Activated CD8-positive, alpha-beta T cell treated with anti-CD3 and anti-CD28 coated beads for 36 hours (primary cell): ENCODE data around the gene MTARC1. TPM values are rescaled to one million over a fixed set of nuclear protein-coding genes. Genes with fewer than 3 reads are reported as not detected.
A peak's percentile ranks its signal among the peaks of the same experiment; 100 is the strongest.

Experiments
- ATAC-seq: fragments of 200-7000 bp; cut with Tn5 transposase; one replicate; pipeline ENCODE4 v1.10.0; 2021; ENCODE audit warnings: mild to moderate bottlenecking, moderate library complexity
- CTCF ChIA-PET: fragments of 350-600 bp; sonication (Branson Sonifier 250); formaldehyde crosslinking; loops from one replicate; lab custom pipeline; 2021; ENCODE audit warnings: antibody characterized with exemption; lab: Charles Lee
- POLR2A ChIA-PET: fragments of 350-600 bp; sonication (Branson Sonifier 250); formaldehyde crosslinking; loops from one replicate; lab custom pipeline; 2021; ENCODE audit warnings: antibody characterized with exemption; lab: Charles Lee
- DNase-seq: peaks from one replicate; pipeline ENCODE4 v3.0.0-alpha.2; 2020
- H3K27ac Mint-ChIP-seq: one replicate; pipeline ENCODE4 v1.8.0; 2021; ENCODE audit warnings: mild to moderate bottlenecking, mixed read lengths
- H3K27me3 Mint-ChIP-seq: one replicate; pipeline ENCODE4 v1.8.0; 2021; ENCODE audit warnings: mixed read lengths
- H3K36me3 Mint-ChIP-seq: one replicate; pipeline ENCODE4 v1.8.0; 2021; ENCODE audit warnings: low read depth, mixed read lengths
- H3K4me1 Mint-ChIP-seq: one replicate; pipeline ENCODE4 v1.8.0; 2021; ENCODE audit warnings: low read depth, mixed read lengths
- H3K4me3 Mint-ChIP-seq: one replicate; pipeline ENCODE4 v1.8.0; 2021; ENCODE audit warnings: mild to moderate bottlenecking, moderate library complexity, mixed read lengths
- H3K9me3 Mint-ChIP-seq: one replicate; pipeline ENCODE4 v1.8.0; 2021; ENCODE audit warnings: mixed read lengths
- intact Hi-C: fragments of 100-400 bp; cut with micrococcal nuclease; formaldehyde crosslinking; loops from one replicate; pipeline ENCODE4 v1.10.0; 2022
- total RNA-seq, 2 experiments: library from RNA; stranded (reverse); gene quantifications; one replicate each; pipeline ENCODE4 v1.2.3, GENCODE V29; 2021
- TF ChIP-seq, protein P1 (sequence below): fragments of 200-600 bp; IDR thresholded peaks from one replicate; pipeline ENCODE4 v1.8.0; 2022; ENCODE audit warnings: antibody characterized with exemption, mild to moderate bottlenecking

Gene MTARC1
- total RNA-seq, 2 experiments from 2014 or later: not detected

DNA sequence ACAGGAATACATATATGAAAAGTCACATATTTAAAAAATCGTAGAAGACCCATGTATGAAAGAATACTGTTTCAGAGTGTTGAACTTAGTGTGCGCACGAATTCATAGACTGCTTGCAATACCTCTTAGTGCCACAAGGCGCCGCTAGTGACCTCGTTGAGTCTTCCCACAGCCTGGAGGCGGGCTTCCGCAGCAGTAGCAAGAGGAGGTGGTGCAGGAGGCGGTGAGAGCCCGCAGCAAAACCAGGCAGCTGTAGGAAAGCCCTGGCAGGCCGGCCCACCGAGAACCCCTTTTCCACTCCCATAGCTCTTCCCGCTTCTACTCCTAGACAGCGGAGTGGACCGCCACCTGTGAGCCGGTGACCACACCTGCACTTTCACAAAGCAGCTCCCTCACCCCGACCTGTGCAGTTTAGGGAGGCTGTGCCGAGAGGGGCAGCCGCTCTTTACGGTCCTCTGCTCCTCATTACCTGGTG, 23.5 kb downstream of the MTARC1 start:
- Mint-ChIP-seq H3K9me3 (no peaks in the 10 kb centered on the region), H3K27me3 (peaks cover 10% of the 10 kb centered on the region)
- peak; percentile 84 for DNase-seq

DNA sequence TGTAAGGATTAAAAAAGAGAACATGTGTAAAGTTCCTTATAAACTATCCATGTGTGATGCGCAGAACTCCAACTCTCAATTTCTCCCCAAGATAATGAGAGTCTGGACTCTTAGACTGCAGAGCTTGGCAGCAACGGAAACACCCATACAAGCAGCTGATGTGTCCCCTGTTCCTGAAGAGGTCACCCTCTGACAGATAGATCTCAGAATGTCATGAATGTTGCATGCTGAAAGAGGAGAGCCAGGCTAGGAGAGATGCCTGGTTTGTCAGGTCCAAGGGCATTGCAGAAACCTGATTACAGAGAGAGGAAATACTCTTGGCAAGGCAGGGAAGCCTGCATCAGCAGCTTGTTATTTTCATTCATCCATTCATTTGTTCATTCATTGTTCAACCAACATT, 24.2 kb downstream of the MTARC1 start:
- ChIA-PET CTCF (interaction anchor here (0.7 to 2.5 kb wide), 12 partner anchors 8 to 625 kb away, joined by 3 to 15 read pairs (median 4); no protein-coding TSS in a partner anchor), POLR2A (no interaction called here)
- H3K4me3 Mint-ChIP-seq: no peak overlapping the region
- TF ChIP-seq, protein P1, sequence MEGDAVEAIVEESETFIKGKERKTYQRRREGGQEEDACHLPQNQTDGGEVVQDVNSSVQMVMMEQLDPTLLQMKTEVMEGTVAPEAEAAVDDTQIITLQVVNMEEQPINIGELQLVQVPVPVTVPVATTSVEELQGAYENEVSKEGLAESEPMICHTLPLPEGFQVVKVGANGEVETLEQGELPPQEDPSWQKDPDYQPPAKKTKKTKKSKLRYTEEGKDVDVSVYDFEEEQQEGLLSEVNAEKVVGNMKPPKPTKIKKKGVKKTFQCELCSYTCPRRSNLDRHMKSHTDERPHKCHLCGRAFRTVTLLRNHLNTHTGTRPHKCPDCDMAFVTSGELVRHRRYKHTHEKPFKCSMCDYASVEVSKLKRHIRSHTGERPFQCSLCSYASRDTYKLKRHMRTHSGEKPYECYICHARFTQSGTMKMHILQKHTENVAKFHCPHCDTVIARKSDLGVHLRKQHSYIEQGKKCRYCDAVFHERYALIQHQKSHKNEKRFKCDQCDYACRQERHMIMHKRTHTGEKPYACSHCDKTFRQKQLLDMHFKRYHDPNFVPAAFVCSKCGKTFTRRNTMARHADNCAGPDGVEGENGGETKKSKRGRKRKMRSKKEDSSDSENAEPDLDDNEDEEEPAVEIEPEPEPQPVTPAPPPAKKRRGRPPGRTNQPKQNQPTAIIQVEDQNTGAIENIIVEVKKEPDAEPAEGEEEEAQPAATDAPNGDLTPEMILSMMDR: no peak
- DNase-seq: no peak
- H3K27me3 Mint-ChIP-seq: peaks cover 13% of the 10 kb centered on the region
- H3K36me3 Mint-ChIP-seq: no peaks in the 10 kb centered on the region
- ATAC-seq: no peak
- no peaks in the 10 kb centered on the region for H3K4me1 Mint-ChIP-seq
- H3K27ac Mint-ChIP-seq: no peak overlapping the region
- H3K9me3 Mint-ChIP-seq: no peaks in the 10 kb centered on the region
- intact Hi-C loops: loop anchor here (5.0 kb wide), 1 partner anchor 391 kb away; no protein-coding TSS in a partner anchor

More for the DNA sequence above, 23.5 kb downstream of the MTARC1 start:
- CTCF ChIA-PET: interaction anchor here (0.7 to 2.5 kb wide), 17 partner anchors 9 to 629 kb away, joined by 3 to 15 read pairs (median 4); no protein-coding TSS in a partner anchor
- H3K27ac Mint-ChIP-seq: no peak overlapping the region
- TF ChIP-seq, protein P1: peak; percentile 87
- POLR2A ChIA-PET: no interaction called here
- intact Hi-C loops: loop anchor here (5.0 kb wide), 1 partner anchor 392 kb away; no protein-coding TSS in a partner anchor
- no peaks in the 10 kb centered on the region for H3K36me3 Mint-ChIP-seq
- peak; percentile 99 for ATAC-seq
- peak overlapping the region; percentile 41 for H3K4me3 Mint-ChIP-seq
- H3K4me1 Mint-ChIP-seq: no peaks in the 10 kb centered on the region

DNA sequence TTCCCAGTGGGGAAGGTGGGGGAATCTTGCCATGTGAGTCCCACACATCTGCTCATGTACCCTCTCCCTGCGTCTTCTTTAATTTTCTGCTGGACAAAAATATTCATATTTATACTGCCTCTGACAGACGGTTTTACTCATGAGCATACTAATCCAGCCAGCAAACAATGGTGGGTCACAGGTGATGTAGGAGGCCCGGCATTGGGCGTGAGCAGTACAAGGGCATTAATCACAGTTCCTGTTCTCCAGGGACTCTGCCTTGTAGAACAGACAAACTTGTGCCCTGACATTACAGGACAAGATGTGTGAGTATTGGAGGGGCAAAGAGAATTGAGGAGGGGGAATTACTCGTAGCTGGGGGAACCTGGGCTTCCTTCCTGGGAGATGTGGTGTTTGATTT, 25.0 kb downstream of the MTARC1 start:
- no peaks in the 10 kb centered on the region for H3K4me1 Mint-ChIP-seq
- peaks cover 14% of the 10 kb centered on the region for H3K27me3 Mint-ChIP-seq
- no peaks in the 10 kb centered on the region for H3K36me3 Mint-ChIP-seq
- TF ChIP-seq, protein P1: no peak
- ATAC-seq (no peak), DNase-seq (no peak)
- no peaks in the 10 kb centered on the region for H3K9me3 Mint-ChIP-seq
- CTCF ChIA-PET: interaction anchor here (2.4 to 2.5 kb wide), 2 partner anchors 34 to 392 kb away, joined by 9 to 15 read pairs; no protein-coding TSS in a partner anchor
- POLR2A ChIA-PET: no interaction called here
- H3K27ac Mint-ChIP-seq: no peak overlapping the region
- intact Hi-C loops: loop anchor here (5.0 kb wide), 1 partner anchor 391 kb away; no protein-coding TSS in a partner anchor
- no peak overlapping the region for H3K4me3 Mint-ChIP-seq

GRCh38 chr1:220812308-220812707, 25.6 kb downstream of the MTARC1 start:
- no peak overlapping the region for H3K4me3 Mint-ChIP-seq
- ATAC-seq: no peak
- intact Hi-C loops: loop anchor here (5.0 kb wide), 1 partner anchor 390 kb away; no protein-coding TSS in a partner anchor
- no peaks in the 10 kb centered on the region for H3K9me3 Mint-ChIP-seq
- CTCF ChIA-PET: no interaction called here
- peaks cover 14% of the 10 kb centered on the region for H3K27me3 Mint-ChIP-seq
- no peak overlapping the region for H3K27ac Mint-ChIP-seq
- TF ChIP-seq, protein P1: no peak
- POLR2A ChIA-PET: no interaction called here
- no peak for DNase-seq
- H3K36me3 Mint-ChIP-seq: no peaks in the 10 kb centered on the region
- no peaks in the 10 kb centered on the region for H3K4me1 Mint-ChIP-seq

GRCh38 chr1:220813013-220813412, 26.3 kb downstream of the MTARC1 start:
- no peak overlapping the region for H3K4me3 Mint-ChIP-seq
- POLR2A ChIA-PET: no interaction called here
- H3K4me1 Mint-ChIP-seq: no peaks in the 10 kb centered on the region
- CTCF ChIA-PET: no interaction called here
- H3K36me3 Mint-ChIP-seq: no peaks in the 10 kb centered on the region
- TF ChIP-seq, protein P1: no peak
- intact Hi-C loops: loop anchor here (5.0 kb wide), 1 partner anchor 389 kb away; no protein-coding TSS in a partner anchor
- H3K27ac Mint-ChIP-seq: no peak overlapping the region
- DNase-seq (peak; percentile 9), ATAC-seq (no peak)
- no peaks in the 10 kb centered on the region for H3K9me3 Mint-ChIP-seq
- H3K27me3 Mint-ChIP-seq: peaks cover 14% of the 10 kb centered on the region
